SK-N-SH (cell line): Measurements from ENCODE around the gene TLX2. TPM values are rescaled to one million over a fixed set of nuclear protein-coding genes. Genes with fewer than 3 reads are reported as not detected.
A peak's percentile ranks its signal among the peaks of the same experiment; 100 is the strongest.

Source experiments
- CTCF ChIA-PET: fragments of 300-600, 350-600 bp; formaldehyde crosslinking; extraction: SDS; loops from one replicate; lab custom pipeline; 2021; lab: Yijun Ruan, JAX
- POLR2A ChIA-PET: fragments of 350-600 bp; sonication (Branson Sonifier 250); formaldehyde crosslinking; extraction: SDS; loops from one replicate; lab custom pipeline; 2020; ENCODE audit warnings: antibody characterized with exemption, inconsistent platforms; lab: Yijun Ruan, JAX
- DNase-seq: peaks from one replicate; pipeline ENCODE4 v3.0.0; 2012
- H2AFZ ChIP-seq: fragments of 200-600 bp; sonication (generic); 2 replicates; pipeline ENCODE4 v1.8.1; 2016; ENCODE audit warnings: antibody characterized with exemption, mild to moderate bottlenecking, low read depth
- H3F3A ChIP-seq: fragments of 200-600 bp; sonication (generic); replicated peaks from 2 replicates; pipeline ENCODE3; 2016; ENCODE audit warnings: antibody characterized with exemption, mild to moderate bottlenecking; ENCODE audit not compliant: insufficient read depth
- H3K27ac ChIP-seq, 2 experiments: fragments of 200-500 bp in 1 of 2; fragments of 200-600 bp in 1 of 2; sonication (Bioruptor generic) in 1 of 2; sonication (generic), shearing (Covaris generic) in 1 of 2; 2 replicates each; pipeline versions ENCODE4 v1.5.1 to v1.6.1; 2014 to 2016; ENCODE audit warnings: low read depth in 2 of 2, inconsistent platforms in 1 of 2, low read length in 1 of 2, mild to moderate bottlenecking in 1 of 2, mixed read lengths in 1 of 2
- H3K27me3 ChIP-seq: fragments of 200-600 bp; sonication (generic), shearing (Covaris generic); 2 replicates; pipeline ENCODE4 v1.6.1; 2016; ENCODE audit warnings: mixed run types; ENCODE audit not compliant: insufficient read depth
- H3K36me3 ChIP-seq, 2 experiments: fragments of 200-500 bp in 1 of 2; fragments of 200-600 bp in 1 of 2; sonication (Bioruptor generic) in 1 of 2; sonication (generic) in 1 of 2; replicated peaks in 1 of 2; 2 replicates each; pipeline versions ENCODE3 to v1.5.1; 2014 to 2016; ENCODE audit warnings: low read length in 1 of 2, mild to moderate bottlenecking in 1 of 2; ENCODE audit not compliant: insufficient read depth in 2 of 2, control insufficient read depth in 1 of 2
- H3K4me1 ChIP-seq, 2 experiments: fragments of 200-500 bp in 1 of 2; fragments of 200-600 bp in 1 of 2; sonication (Bioruptor generic) in 1 of 2; sonication (generic), shearing (Covaris generic) in 1 of 2; 2 replicates each; pipeline versions ENCODE4 v1.5.1 to v1.6.1; 2014 to 2016; ENCODE audit warnings: low read depth in 1 of 2, low read length in 1 of 2, mixed run types in 1 of 2; ENCODE audit not compliant: insufficient read depth in 2 of 2, control insufficient read depth in 1 of 2
- H3K4me2 ChIP-seq: fragments of 200-600 bp; sonication (generic), shearing (Covaris generic); 2 replicates; pipeline ENCODE4 v1.6.1; 2017; ENCODE audit warnings: mixed run types
- H3K4me3 ChIP-seq, 2 experiments: fragments of 200-500 bp in 1 of 2; fragments of 200-600 bp in 1 of 2; sonication (Bioruptor generic) in 1 of 2; sonication (generic), shearing (Covaris generic) in 1 of 2; 2 replicates each; pipeline versions ENCODE4 v1.5.1 to v1.8.1; 2014 to 2016; ENCODE audit warnings: low read depth in 2 of 2, inconsistent platforms in 1 of 2, low read length in 1 of 2, mild to moderate bottlenecking in 1 of 2, mixed read lengths in 1 of 2, moderate library complexity in 1 of 2
- H3K79me2 ChIP-seq: fragments of 200-600 bp; sonication (generic); 2 replicates; pipeline ENCODE4 v1.8.1; 2017; ENCODE audit warnings: mild to moderate bottlenecking; ENCODE audit not compliant: insufficient read depth
- H3K9ac ChIP-seq: fragments of 200-600 bp; sonication (generic); 2 replicates; pipeline ENCODE4 v1.6.1; 2017; ENCODE audit warnings: mixed run types
- H3K9me2 ChIP-seq: fragments of 200-600 bp; sonication (generic); 2 replicates; pipeline ENCODE4 v1.6.1; 2017; ENCODE audit warnings: mixed run types
- H3K9me3 ChIP-seq: fragments of 200-600 bp; sonication (generic); 2 replicates; pipeline ENCODE4 v1.6.1; 2017; ENCODE audit warnings: mixed run types, mild to moderate bottlenecking, moderate library complexity
- H4K20me1 ChIP-seq: fragments of 200-600 bp; sonication (generic); 2 replicates; pipeline ENCODE4 v1.6.1; 2017; ENCODE audit warnings: mild to moderate bottlenecking, mixed run types; ENCODE audit not compliant: insufficient read depth
- CHD2 ChIP-seq: fragments of 150-350 bp; IDR thresholded peaks from 2 replicates; pipeline ENCODE4 v1.6.1; 2018; ENCODE audit warnings: low read length; ENCODE audit not compliant: partially characterized antibody
- CTCF ChIP-seq: fragments of 200-600 bp; sonication (generic); IDR thresholded peaks from 2 replicates; pipeline ENCODE4 v1.6.1; 2017; ENCODE audit warnings: antibody characterized with exemption, mild to moderate bottlenecking, moderate library complexity
- EP300 ChIP-seq, 2 experiments: IDR thresholded peaks; 2 replicates each; pipeline versions ENCODE4 v1.4.0 to v1.6.1; 2012; ENCODE audit warnings: borderline replicate concordance in 1 of 2, low read depth in 1 of 2, low read length in 1 of 2
- EZH2phosphoT487 ChIP-seq: fragments of 200-600 bp; sonication (generic); IDR thresholded peaks from 2 replicates; pipeline ENCODE4 v1.6.1; 2017; ENCODE audit warnings: low read depth, mixed run types, mild to moderate bottlenecking, antibody characterized with exemption, moderate library complexity, borderline replicate concordance
- FOSL2 ChIP-seq: IDR thresholded peaks from 2 replicates; pipeline ENCODE4 v1.4.0; 2012; ENCODE audit warnings: low read depth, mild to moderate bottlenecking, moderate library complexity, borderline replicate concordance
- GATA2 ChIP-seq: sonication (generic); formaldehyde crosslinking; IDR thresholded peaks from 2 replicates; pipeline ENCODE4 v1.5.0; 2020; ENCODE audit warnings: mild to moderate bottlenecking, missing genetic modification reagents
- IRF3 ChIP-seq: fragments of 150-350 bp; IDR thresholded peaks from 2 replicates; pipeline ENCODE4 v1.6.1; 2016; ENCODE audit warnings: mild to moderate bottlenecking, low read depth, low read length
- JUND ChIP-seq: IDR thresholded peaks from 2 replicates; pipeline ENCODE4 v1.4.0; 2012
- MEF2A ChIP-seq: IDR thresholded peaks from 2 replicates; pipeline ENCODE4 v1.4.0; 2012; ENCODE audit warnings: low read depth, borderline replicate concordance
- MXI1 ChIP-seq: IDR thresholded peaks from 2 replicates; pipeline ENCODE4 v1.6.1; 2012; ENCODE audit warnings: mild to moderate bottlenecking, low read depth, low read length, improper control_type of control experiment
- NRF1 ChIP-seq: IDR thresholded peaks from 2 replicates; pipeline ENCODE4 v1.6.1; 2012; ENCODE audit warnings: low read depth, mild to moderate bottlenecking, low read length
- PBX3 ChIP-seq: IDR thresholded peaks from 2 replicates; pipeline ENCODE4; 2012
- POLR2AphosphoS5 ChIP-seq: IDR thresholded peaks from 2 replicates; pipeline ENCODE4 v1.6.1; 2012; ENCODE audit warnings: low read depth, low read length
- SIN3A ChIP-seq: IDR thresholded peaks from 2 replicates; pipeline ENCODE4 v1.6.1; 2012; ENCODE audit warnings: low read depth, mild to moderate bottlenecking, low read length, moderate library complexity, borderline replicate concordance
- SMC3 ChIP-seq: IDR thresholded peaks from 2 replicates; pipeline ENCODE4 v1.6.1; 2012; ENCODE audit warnings: low read depth, low read length, improper control_type of control experiment
- TCF12 ChIP-seq: IDR thresholded peaks from 2 replicates; pipeline ENCODE4 v1.4.0; 2012
- TEAD4 ChIP-seq: IDR thresholded peaks from 2 replicates; pipeline ENCODE4 v1.4.0; 2012; ENCODE audit warnings: mild to moderate bottlenecking, borderline replicate concordance; ENCODE audit not compliant: insufficient read depth
- USF2 ChIP-seq: fragments of 150-350 bp; IDR thresholded peaks from 2 replicates; pipeline ENCODE4 v1.6.1; 2017; ENCODE audit warnings: antibody characterized with exemption, low read length, low read depth, borderline replicate concordance
- YY1 ChIP-seq: IDR thresholded peaks from 2 replicates; pipeline ENCODE4 v1.4.0; 2012; ENCODE audit warnings: low read depth, mild to moderate bottlenecking
- WGBS: methylation state at CpG from one replicate; pipeline ENCODE4 v1.1.6; 2017; ENCODE audit warnings: low lambda C conversion rate; 5-methylcytosine and 5-hydroxymethylcytosine counted together
- polyA plus RNA-seq, 3 experiments: library from polyadenylated mRNA; depleted of rRNA; stranded (reverse); fragments of >200 nt; gene quantifications; 2 replicates each; pipeline ENCODE4 v1.2.3, GENCODE V29; 2012

Gene TLX2
- polyA plus RNA-seq, 1 of the 3 experiments (the other 2 are of a cell fraction): 24.5 TPM

- peaks cover 2 to 11% of the 10 kb centered on the region in 2 experiments; a peak in 3 of 4 replicates for H3K4me1 ChIP-seq
- 94% methylated on average over 3 of the region's 3 CpGs for WGBS
- no peaks in the 10 kb centered on the region for H3K9me3 ChIP-seq
- no peak for TF ChIP-seq SMC3
- peak; percentile 13; the same call in 1 of the 2 replicates for TF ChIP-seq CTCF
- H3K79me2 ChIP-seq: peaks cover 4% of the 10 kb centered on the region; the same call in 1 of the 2 replicates
- H3K9me2 ChIP-seq: no peaks in the 10 kb centered on the region
- peaks cover 7% of the 10 kb centered on the region for H3F3A ChIP-seq
- POLR2A ChIA-PET: interaction anchor here (1.6 kb wide), 1 partner anchor 72 kb away, joined by 4 read pairs; the partner anchor contains the start of gene MRPL53
- H3K36me3 ChIP-seq: peaks cover 3% of the 10 kb centered on the region in 2 experiments
- H4K20me1 ChIP-seq: no peaks in the 10 kb centered on the region
- no peak overlapping the region for H3K4me3 ChIP-seq
- no peak overlapping the region for H3K27ac ChIP-seq
- H3K27me3 ChIP-seq: no peaks in the 10 kb centered on the region
- no peak overlapping the region for H3K4me2 ChIP-seq
- H2AFZ ChIP-seq: no peak overlapping the region
- H3K9ac ChIP-seq: no peak overlapping the region
- CTCF ChIA-PET: interaction anchor here (1.2 to 5.6 kb wide), 3 partner anchors 12 to 79 kb away, joined by 3 to 26 read pairs (median 7); partner anchors contain the start of gene MOGS
- DNase-seq: no peak
Measured at GRCh38 chr2:74544634-74545033, 30.4 kb downstream of the TLX2 start.

- H3K27me3 ChIP-seq: no peaks in the 10 kb centered on the region
- no peaks in the 10 kb centered on the region for H3K9me2 ChIP-seq
- POLR2A ChIA-PET: interaction anchor here (0.6 kb wide), 1 partner anchor 62 kb away, joined by 3 read pairs; no protein-coding TSS in a partner anchor
- WGBS: 76% methylated on average over 3 of the region's 3 CpGs
- H3K36me3 ChIP-seq: peaks cover 7 to 8% of the 10 kb centered on the region in 2 experiments
- H3K27ac ChIP-seq: no peak overlapping the region
- H3K79me2 ChIP-seq: peaks cover 18% of the 10 kb centered on the region; the same call in 1 of the 2 replicates
- H4K20me1 ChIP-seq: no peaks in the 10 kb centered on the region
- H3F3A ChIP-seq: peaks cover 7% of the 10 kb centered on the region
- H3K9me3 ChIP-seq: no peaks in the 10 kb centered on the region
- TF ChIP-seq JUND: no peak
- TF ChIP-seq YY1: no peak
- TF ChIP-seq NRF1: no peak
- TF ChIP-seq EZH2phosphoT487: no peak
- TF ChIP-seq CHD2: no peak
- no peak for TF ChIP-seq POLR2AphosphoS5
- TF ChIP-seq MXI1: no peak
- no peak for TF ChIP-seq PBX3
- no peak for TF ChIP-seq TEAD4
- TF ChIP-seq EP300 (IDR thresholded peaks at IDR 0.05; ENCODE audit: borderline replicate concordance in 1 of 2, low read depth in 1 of 2, low read length in 1 of 2): no peak
- TF ChIP-seq SIN3A: no peak
- no peak for TF ChIP-seq MEF2A
- no peak for TF ChIP-seq FOSL2
- no peak for TF ChIP-seq IRF3
- no peak for TF ChIP-seq USF2
- TF ChIP-seq TCF12: no peak
- no peak for TF ChIP-seq GATA2
- peaks cover 4 to 18% of the 10 kb centered on the region in 2 experiments; a peak in 3 of 4 replicates for H3K4me1 ChIP-seq
- CTCF ChIA-PET: interaction anchor here (1.0 to 5.6 kb wide), 3 partner anchors 13 to 81 kb away, joined by 3 to 26 read pairs (median 3); partner anchors contain the start of gene MOGS
- no peak overlapping the region for H3K4me3 ChIP-seq
- H2AFZ ChIP-seq: no peak overlapping the region
- no peak overlapping the region for H3K9ac ChIP-seq
- H3K4me2 ChIP-seq: no peak overlapping the region
- DNase-seq: no peak
Measured at GRCh38 chr2:74546004-74546403, 31.8 kb downstream of the TLX2 start.
